ENCODE results near the gene ASB16.

DNA sequence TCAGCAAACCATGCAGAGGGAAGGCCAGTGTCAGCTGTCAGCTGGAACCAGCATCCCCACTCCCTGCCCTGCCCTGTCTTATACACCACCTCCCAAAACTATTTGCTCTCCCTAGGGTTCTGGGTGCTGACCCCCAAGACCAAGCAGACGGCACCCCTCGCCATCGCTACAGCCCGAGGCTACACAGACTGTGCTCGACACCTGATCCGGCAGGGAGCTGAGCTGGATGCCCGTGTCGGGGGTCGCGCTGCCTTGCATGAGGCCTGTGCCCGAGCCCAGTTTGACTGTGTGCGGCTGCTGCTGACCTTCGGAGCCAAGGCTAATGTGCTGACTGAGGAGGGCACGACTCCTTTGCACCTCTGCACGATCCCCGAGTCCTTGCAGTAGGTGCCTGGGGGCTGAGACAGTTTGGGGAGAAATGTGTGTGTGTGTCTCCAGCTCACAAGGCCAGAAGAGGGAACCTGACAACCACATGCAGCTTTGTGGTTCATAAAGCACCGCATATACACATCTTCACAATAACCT is 1.5 kb downstream of the ASB16 start:
- TF ChIP-seq, protein P1, sequence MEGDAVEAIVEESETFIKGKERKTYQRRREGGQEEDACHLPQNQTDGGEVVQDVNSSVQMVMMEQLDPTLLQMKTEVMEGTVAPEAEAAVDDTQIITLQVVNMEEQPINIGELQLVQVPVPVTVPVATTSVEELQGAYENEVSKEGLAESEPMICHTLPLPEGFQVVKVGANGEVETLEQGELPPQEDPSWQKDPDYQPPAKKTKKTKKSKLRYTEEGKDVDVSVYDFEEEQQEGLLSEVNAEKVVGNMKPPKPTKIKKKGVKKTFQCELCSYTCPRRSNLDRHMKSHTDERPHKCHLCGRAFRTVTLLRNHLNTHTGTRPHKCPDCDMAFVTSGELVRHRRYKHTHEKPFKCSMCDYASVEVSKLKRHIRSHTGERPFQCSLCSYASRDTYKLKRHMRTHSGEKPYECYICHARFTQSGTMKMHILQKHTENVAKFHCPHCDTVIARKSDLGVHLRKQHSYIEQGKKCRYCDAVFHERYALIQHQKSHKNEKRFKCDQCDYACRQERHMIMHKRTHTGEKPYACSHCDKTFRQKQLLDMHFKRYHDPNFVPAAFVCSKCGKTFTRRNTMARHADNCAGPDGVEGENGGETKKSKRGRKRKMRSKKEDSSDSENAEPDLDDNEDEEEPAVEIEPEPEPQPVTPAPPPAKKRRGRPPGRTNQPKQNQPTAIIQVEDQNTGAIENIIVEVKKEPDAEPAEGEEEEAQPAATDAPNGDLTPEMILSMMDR (IDR thresholded peaks at IDR 0.05; ENCODE audit: low read depth, low read length) = no peak
- no peak for TF ChIP-seq EZH2phosphoT487 (IDR thresholded peaks at IDR 0.05; ENCODE audit: low read depth)
